Endometrial microvascular endothelial cells (primary cell): ENCODE measurements around the gene GPC1. TPM values are rescaled to one million over a fixed set of nuclear protein-coding genes. Genes with fewer than 3 reads are reported as not detected.

ENCODE experiments used
- in situ Hi-C: cut with HindIII; loops from 2 replicates; pipeline ENCODE4 v1.10.0; 2017; ENCODE audit warnings: low sequenced_read_pairs, low pct_unique_long_range_greater_than_20kb; ENCODE audit errors: inconsistent ontology term
- total RNA-seq: library from RNA; depleted of rRNA; stranded (reverse); fragments of >200 nt; gene quantifications from one replicate; pipeline ENCODE4 v1.2.3, GENCODE V29; 2015; ENCODE audit errors: inconsistent ontology term

Gene GPC1
- total RNA-seq, 1 donor from 2014 or later = 41.4 TPM

- in situ Hi-C loops = no loop called here
Measured at GRCh38 chr2:240517342-240517741, 81.9 kb downstream of the GPC1 start.

Other genes with a start within 250 kb of the GPC1 start
- gene ANKMY1, start 122.3 kb downstream of the GPC1 start, total RNA-seq = 3.0 TPM
- gene DUSP28, start 124.7 kb downstream of the GPC1 start, total RNA-seq = 2.8 TPM
- 23.2 TPM for gene RNPEPL1, start 132.8 kb downstream of the GPC1 start, total RNA-seq
- gene CAPN10, start 151.1 kb downstream of the GPC1 start, total RNA-seq = 19.8 TPM
- gene GPR35, start 189.8 kb downstream of the GPC1 start, total RNA-seq = 0.46 TPM
- not detected for gene AQP12B, start 247.2 kb downstream of the GPC1 start, total RNA-seq